ENCODE results near the gene MATN4. TPM values are rescaled to one million over a fixed set of nuclear protein-coding genes. Genes with fewer than 3 reads are reported as not detected.
A peak's percentile ranks its signal among the peaks of the same experiment; 100 is the strongest.

The MATN4 gene
- total and polyA plus RNA-seq, 2 of the 13 experiments (the other 11 are each of a cell fraction or from before 2014, with no cell fraction given), result not detected

DNA sequence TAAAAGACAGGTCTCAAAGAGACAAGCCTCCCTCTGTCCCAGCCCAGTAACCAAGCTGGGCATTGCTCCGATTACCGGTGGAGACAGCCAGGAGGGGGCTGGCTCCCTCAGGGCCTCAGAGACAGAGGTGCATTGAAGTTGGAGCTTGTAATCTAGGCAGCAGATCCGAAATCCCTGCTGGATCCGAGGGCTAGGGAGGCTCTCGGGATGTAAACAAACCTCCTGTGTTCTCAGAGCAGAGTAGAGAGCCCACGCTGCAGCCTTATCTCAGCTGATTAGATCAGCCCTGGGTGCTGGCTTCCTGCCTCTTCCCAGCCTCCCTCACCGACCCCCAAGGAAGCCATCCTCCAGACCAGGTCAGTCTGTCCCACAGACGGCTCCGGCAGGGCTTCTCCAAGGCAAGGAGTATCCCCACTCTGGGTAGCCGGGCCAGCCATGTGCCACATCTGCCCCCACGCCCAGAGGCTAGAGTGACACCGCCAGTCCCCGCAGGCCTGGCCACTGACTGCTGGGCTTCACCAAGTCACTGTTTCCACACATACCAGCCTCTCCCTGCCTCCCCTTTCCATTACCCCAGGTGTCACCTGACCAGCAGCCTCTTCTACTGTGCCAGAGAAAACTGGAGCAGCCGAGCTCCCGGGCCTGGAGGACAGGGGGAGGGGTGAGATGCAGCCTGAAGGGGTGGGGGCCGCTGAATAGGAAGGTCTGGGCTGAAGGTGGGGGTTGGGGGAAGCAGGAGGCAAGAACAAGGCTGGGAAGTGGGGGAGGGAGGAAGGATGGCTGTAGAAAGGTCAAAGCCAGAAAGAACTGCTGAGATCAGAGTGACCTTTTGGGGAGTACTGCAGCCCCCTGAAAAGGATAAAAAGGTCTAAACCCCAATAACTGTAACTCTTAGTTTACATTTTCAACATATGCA is 34.1 kb upstream of the MATN4 start (continued):
- TF ChIP-seq SKIL (CRISPR knock-in tag; IDR thresholded peaks at IDR 0.05; ENCODE audit: borderline replicate concordance) (peak; percentile 62; the same call in 1 of the 2 replicates), ZNF558 (CRISPR knock-in tag; IDR thresholded peaks at IDR 0.05; ENCODE audit: borderline replicate concordance) (0 out of 2 replicates have a peak, but pooled peaks have one; percentile 68), NR2F6 (IDR thresholded peaks at IDR 0.05) (no peak; the same call in none of the 2 replicates), NR2F6 (CRISPR knock-in tag; IDR thresholded peaks at IDR 0.05) (peak; percentile 50; the same call in 1 of the 2 replicates), ZKSCAN5 (CRISPR knock-in tag; IDR thresholded peaks at IDR 0.05) (peak; percentile 14; the same call in 1 of the 2 replicates), ZNF441 (CRISPR knock-in tag; IDR thresholded peaks at IDR 0.05; ENCODE audit: borderline replicate concordance) (peak; percentile 70; the same call in 1 of the 2 replicates), ZNF235 (CRISPR knock-in tag; IDR thresholded peaks at IDR 0.05; ENCODE audit: borderline replicate concordance) (peak; percentile 57; the same call in 1 of the 2 replicates), ZNF556 (CRISPR knock-in tag; IDR thresholded peaks at IDR 0.05; ENCODE audit: borderline replicate concordance) (0 out of 2 replicates have a peak, but pooled peaks have one; percentile 20), U2AF1 (optimal IDR thresholded peaks at IDR 0.05; ENCODE audit: low read depth, low read length) (peak; percentile 71), ZBTB26 (CRISPR knock-in tag; IDR thresholded peaks at IDR 0.05; ENCODE audit: borderline replicate concordance) (peak; percentile 61; the same call in 1 of the 2 replicates), RBM39 (IDR thresholded peaks at IDR 0.05; ENCODE audit: low read depth, low read length, poor library complexity, severe bottlenecking) (peak; percentile 87), TBX2 (CRISPR knock-in tag; IDR thresholded peaks at IDR 0.05; ENCODE audit: borderline replicate concordance) (peak; percentile 84; the same call in 1 of the 2 replicates), ZNF317 (CRISPR knock-in tag; IDR thresholded peaks at IDR 0.05) (peak; percentile 58), RAD21 (CRISPR knock-in tag; IDR thresholded peaks at IDR 0.05) (peak; percentile 11; the same call in 1 of the 2 replicates), SIX1 (CRISPR knock-in tag; IDR thresholded peaks at IDR 0.05; ENCODE audit: borderline replicate concordance) (no peak), RCOR2 (CRISPR knock-in tag; IDR thresholded peaks at IDR 0.05) (peak; percentile 71), HIC2 (CRISPR knock-in tag; IDR thresholded peaks at IDR 0.05; ENCODE audit: low read depth) (peak; percentile 62), GLI4 (CRISPR knock-in tag; IDR thresholded peaks at IDR 0.05; ENCODE audit: borderline replicate concordance) (peak; percentile 60)
- TF ChIP-seq, protein P1, sequence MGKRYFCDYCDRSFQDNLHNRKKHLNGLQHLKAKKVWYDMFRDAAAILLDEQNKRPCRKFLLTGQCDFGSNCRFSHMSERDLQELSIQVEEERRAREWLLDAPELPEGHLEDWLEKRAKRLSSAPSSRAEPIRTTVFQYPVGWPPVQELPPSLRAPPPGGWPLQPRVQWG (CRISPR knock-in tag; IDR thresholded peaks at IDR 0.05; ENCODE audit: borderline replicate concordance, low read depth), result no peak
- TF ChIP-seq, protein P2, sequence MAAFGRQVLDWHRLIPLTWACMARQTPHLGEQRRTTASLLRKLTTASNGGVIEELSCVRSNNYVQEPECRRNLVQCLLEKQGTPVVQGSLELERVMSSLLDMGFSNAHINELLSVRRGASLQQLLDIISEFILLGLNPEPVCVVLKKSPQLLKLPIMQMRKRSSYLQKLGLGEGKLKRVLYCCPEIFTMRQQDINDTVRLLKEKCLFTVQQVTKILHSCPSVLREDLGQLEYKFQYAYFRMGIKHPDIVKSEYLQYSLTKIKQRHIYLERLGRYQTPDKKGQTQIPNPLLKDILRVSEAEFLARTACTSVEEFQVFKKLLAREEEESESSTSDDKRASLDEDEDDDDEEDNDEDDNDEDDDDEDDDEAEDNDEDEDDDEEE (CRISPR knock-in tag; IDR thresholded peaks at IDR 0.05), result 0 out of 2 replicates have a peak, but pooled peaks have one; percentile 64
